WTC11 (cell line): Measurements from ENCODE around the gene ACO2. TPM values are rescaled to one million over a fixed set of nuclear protein-coding genes. Genes with fewer than 3 reads are reported as not detected.

Experiments
- ATF2 ChIP-seq: sonication (generic); formaldehyde crosslinking; IDR thresholded peaks from 2 replicates; pipeline ENCODE4 v1.8.1; 2022; ENCODE audit warnings: low read depth, missing genetic modification reagents, borderline replicate concordance
- ELF4 ChIP-seq: sonication (generic); formaldehyde crosslinking; IDR thresholded peaks from 2 replicates; pipeline ENCODE4 v1.8.1; 2022; ENCODE audit warnings: low read depth, mild to moderate bottlenecking, moderate library complexity, missing genetic modification reagents
- FOXJ3 ChIP-seq: sonication (generic); formaldehyde crosslinking; IDR thresholded peaks from 2 replicates; pipeline ENCODE4 v1.9.0; 2021; ENCODE audit warnings: missing genetic modification reagents, mild to moderate bottlenecking, borderline replicate concordance
- FOXK1 ChIP-seq: sonication (generic); formaldehyde crosslinking; IDR thresholded peaks from 2 replicates; pipeline ENCODE4 v1.8.0; 2022; ENCODE audit warnings: mild to moderate bottlenecking, moderate library complexity, missing genetic modification reagents
- FOXP1 ChIP-seq: sonication (generic); formaldehyde crosslinking; IDR thresholded peaks from 2 replicates; pipeline ENCODE4 v1.8.0; 2022; ENCODE audit warnings: missing genetic modification reagents, mild to moderate bottlenecking, moderate library complexity, borderline replicate concordance
- GRHL2 ChIP-seq: fragments of 250-450 bp; sonication (Bioruptor Pico); IDR thresholded peaks from 2 replicates; pipeline ENCODE4 v1.8.0; 2022; ENCODE audit warnings: mild to moderate bottlenecking, moderate library complexity; ENCODE audit not compliant: insufficient replicate concordance, severe bottlenecking
- KAT7 ChIP-seq: sonication (generic); formaldehyde crosslinking; IDR thresholded peaks from 2 replicates; pipeline ENCODE4 v1.8.1; 2023; ENCODE audit warnings: missing genetic modification reagents, mild to moderate bottlenecking, borderline replicate concordance
- MYBL2 ChIP-seq: sonication (generic); formaldehyde crosslinking; IDR thresholded peaks from 2 replicates; pipeline ENCODE4 v1.8.1; 2023; ENCODE audit warnings: mild to moderate bottlenecking, moderate library complexity, missing genetic modification reagents
- NFATC4 ChIP-seq: fragments of 250-450 bp; sonication (Bioruptor Pico); IDR thresholded peaks from 2 replicates; pipeline ENCODE4 v1.9.0; 2021; ENCODE audit warnings: mild to moderate bottlenecking
- NR3C1 ChIP-seq: sonication (generic); formaldehyde crosslinking; conservative IDR thresholded peaks from 2 replicates; pipeline ENCODE4 v1.8.1; 2023; ENCODE audit warnings: low read depth, mild to moderate bottlenecking, missing genetic modification reagents
- PRDM15 ChIP-seq: sonication (generic); formaldehyde crosslinking; IDR thresholded peaks from 2 replicates; pipeline ENCODE4 v1.8.0; 2022; ENCODE audit warnings: missing genetic modification reagents
- PREB ChIP-seq: sonication (generic); formaldehyde crosslinking; IDR thresholded peaks from 2 replicates; pipeline ENCODE4 v1.8.1; 2022; ENCODE audit warnings: mild to moderate bottlenecking, missing genetic modification reagents, moderate library complexity, borderline replicate concordance
- PRRX2 ChIP-seq: fragments of 250-450 bp; sonication (Bioruptor Pico); IDR thresholded peaks from 2 replicates; pipeline ENCODE4 v1.8.0; 2021; ENCODE audit warnings: mild to moderate bottlenecking
- RELA ChIP-seq: sonication (generic); formaldehyde crosslinking; IDR thresholded peaks from 2 replicates; pipeline ENCODE4 v1.8.1; 2022; ENCODE audit warnings: missing genetic modification reagents, mild to moderate bottlenecking, borderline replicate concordance
- RORB ChIP-seq: fragments of 250-450 bp; sonication (Bioruptor Pico); IDR thresholded peaks from 2 replicates; pipeline ENCODE4 v1.9.0; 2021; ENCODE audit warnings: mild to moderate bottlenecking
- SMAD4 ChIP-seq: sonication (generic); formaldehyde crosslinking; IDR thresholded peaks from 2 replicates; pipeline ENCODE4 v1.8.0; 2022; ENCODE audit warnings: mild to moderate bottlenecking, missing genetic modification reagents
- SP1 ChIP-seq: sonication (generic); formaldehyde crosslinking; conservative IDR thresholded peaks from 2 replicates; pipeline ENCODE4 v1.8.1; 2022; ENCODE audit warnings: missing genetic modification reagents
- TCF7 ChIP-seq: sonication (generic); formaldehyde crosslinking; IDR thresholded peaks from 2 replicates; pipeline ENCODE4 v1.8.0; 2022; ENCODE audit warnings: mild to moderate bottlenecking, low read depth, missing genetic modification reagents, moderate library complexity
- ZNF138 ChIP-seq: sonication (generic); formaldehyde crosslinking; conservative IDR thresholded peaks from 2 replicates; pipeline ENCODE4 v1.8.1; 2022; ENCODE audit warnings: mild to moderate bottlenecking, moderate library complexity, missing genetic modification reagents
- ZNF219 ChIP-seq: sonication (generic); formaldehyde crosslinking; IDR thresholded peaks from 2 replicates; pipeline ENCODE4 v1.8.0; 2023; ENCODE audit warnings: missing genetic modification reagents, mild to moderate bottlenecking, borderline replicate concordance
- ZNF317 ChIP-seq: sonication (generic); formaldehyde crosslinking; IDR thresholded peaks from 2 replicates; pipeline ENCODE4 v1.8.1; 2023; ENCODE audit warnings: low read depth, mild to moderate bottlenecking, moderate library complexity, missing genetic modification reagents, borderline replicate concordance
- total RNA-seq: library from RNA; stranded (reverse); gene quantifications from 3 replicates; pipeline ENCODE4 v1.2.3, GENCODE V29; 2021
- TF ChIP-seq, protein P1 (sequence below): sonication (generic); formaldehyde crosslinking; IDR thresholded peaks from 2 replicates; pipeline ENCODE4 v1.8.1; 2023; ENCODE audit warnings: mild to moderate bottlenecking, moderate library complexity, missing genetic modification reagents
- TF ChIP-seq, protein P2 (sequence below): sonication (generic); formaldehyde crosslinking; conservative IDR thresholded peaks from 2 replicates; pipeline ENCODE4 v1.8.1; 2023; ENCODE audit warnings: mild to moderate bottlenecking, low read depth, missing genetic modification reagents, moderate library complexity
- TF ChIP-seq, protein P3 (sequence below): sonication (generic); formaldehyde crosslinking; IDR thresholded peaks from 2 replicates; pipeline ENCODE4 v1.8.1; 2023; ENCODE audit warnings: mild to moderate bottlenecking, missing genetic modification reagents, moderate library complexity
- TF ChIP-seq, protein P4 (sequence below): fragments of 250-450 bp; sonication (Bioruptor Pico); IDR thresholded peaks from 2 replicates; pipeline ENCODE4 v1.9.0; 2021; ENCODE audit warnings: moderate library complexity, mild to moderate bottlenecking, inconsistent platforms, borderline replicate concordance

The ACO2 gene
- total RNA-seq, 1 experiment from 2014 or later, result 104 TPM

DNA sequence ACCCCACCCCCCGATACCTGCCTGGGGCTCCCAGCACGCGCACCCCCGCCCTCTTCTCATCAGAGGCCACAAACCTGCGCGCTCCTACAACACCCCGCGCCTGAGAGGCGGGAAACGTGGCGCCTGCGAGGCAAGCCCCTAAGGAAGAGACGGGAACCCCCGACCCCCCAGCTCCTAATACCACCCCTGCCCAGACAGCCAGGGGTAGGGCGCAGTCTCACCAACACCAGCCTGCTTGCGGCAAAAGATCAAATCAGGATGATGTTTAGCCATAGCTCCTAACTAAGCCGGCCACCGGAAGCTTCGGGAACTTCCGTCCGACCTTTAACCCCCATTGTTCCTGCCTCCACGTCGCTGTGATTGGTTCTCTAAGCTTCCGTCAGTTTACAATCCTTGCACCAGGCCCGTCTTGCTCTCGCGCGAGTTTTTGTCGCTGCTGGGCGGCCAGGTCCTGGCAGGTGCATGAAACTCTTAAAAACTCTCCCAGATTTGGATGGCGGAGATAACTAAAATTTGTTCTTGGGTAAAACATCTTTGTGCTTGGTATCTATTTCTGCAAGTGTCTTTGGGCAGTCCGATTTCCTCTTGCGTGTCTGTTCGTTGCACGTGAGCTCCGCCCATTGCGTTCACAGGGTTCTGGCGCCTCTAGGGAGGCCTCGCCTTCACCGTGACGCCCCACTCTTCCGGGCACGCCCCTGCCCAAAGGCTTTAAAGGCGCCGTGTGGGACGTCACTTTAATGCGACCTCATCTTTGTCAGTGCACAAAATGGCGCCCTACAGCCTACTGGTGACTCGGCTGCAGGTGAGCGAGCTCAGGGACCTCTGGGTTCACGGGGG lies at the start of gene ACO2, which contains the start of gene PHF5A (continued):
- TF ChIP-seq, protein P1, sequence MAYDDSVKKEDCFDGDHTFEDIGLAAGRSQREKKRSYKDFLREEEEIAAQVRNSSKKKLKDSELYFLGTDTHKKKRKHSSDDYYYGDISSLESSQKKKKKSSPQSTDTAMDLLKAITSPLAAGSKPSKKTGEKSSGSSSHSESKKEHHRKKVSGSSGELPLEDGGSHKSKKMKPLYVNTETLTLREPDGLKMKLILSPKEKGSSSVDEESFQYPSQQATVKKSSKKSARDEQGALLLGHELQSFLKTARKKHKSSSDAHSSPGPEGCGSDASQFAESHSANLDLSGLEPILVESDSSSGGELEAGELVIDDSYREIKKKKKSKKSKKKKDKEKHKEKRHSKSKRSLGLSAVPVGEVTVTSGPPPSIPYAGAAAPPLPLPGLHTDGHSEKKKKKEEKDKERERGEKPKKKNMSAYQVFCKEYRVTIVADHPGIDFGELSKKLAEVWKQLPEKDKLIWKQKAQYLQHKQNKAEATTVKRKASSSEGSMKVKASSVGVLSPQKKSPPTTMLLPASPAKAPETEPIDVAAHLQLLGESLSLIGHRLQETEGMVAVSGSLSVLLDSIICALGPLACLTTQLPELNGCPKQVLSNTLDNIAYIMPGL, result no peak
- TF ChIP-seq PREB (CRISPR knock-in tag), result no peak
- TF ChIP-seq, protein P2, sequence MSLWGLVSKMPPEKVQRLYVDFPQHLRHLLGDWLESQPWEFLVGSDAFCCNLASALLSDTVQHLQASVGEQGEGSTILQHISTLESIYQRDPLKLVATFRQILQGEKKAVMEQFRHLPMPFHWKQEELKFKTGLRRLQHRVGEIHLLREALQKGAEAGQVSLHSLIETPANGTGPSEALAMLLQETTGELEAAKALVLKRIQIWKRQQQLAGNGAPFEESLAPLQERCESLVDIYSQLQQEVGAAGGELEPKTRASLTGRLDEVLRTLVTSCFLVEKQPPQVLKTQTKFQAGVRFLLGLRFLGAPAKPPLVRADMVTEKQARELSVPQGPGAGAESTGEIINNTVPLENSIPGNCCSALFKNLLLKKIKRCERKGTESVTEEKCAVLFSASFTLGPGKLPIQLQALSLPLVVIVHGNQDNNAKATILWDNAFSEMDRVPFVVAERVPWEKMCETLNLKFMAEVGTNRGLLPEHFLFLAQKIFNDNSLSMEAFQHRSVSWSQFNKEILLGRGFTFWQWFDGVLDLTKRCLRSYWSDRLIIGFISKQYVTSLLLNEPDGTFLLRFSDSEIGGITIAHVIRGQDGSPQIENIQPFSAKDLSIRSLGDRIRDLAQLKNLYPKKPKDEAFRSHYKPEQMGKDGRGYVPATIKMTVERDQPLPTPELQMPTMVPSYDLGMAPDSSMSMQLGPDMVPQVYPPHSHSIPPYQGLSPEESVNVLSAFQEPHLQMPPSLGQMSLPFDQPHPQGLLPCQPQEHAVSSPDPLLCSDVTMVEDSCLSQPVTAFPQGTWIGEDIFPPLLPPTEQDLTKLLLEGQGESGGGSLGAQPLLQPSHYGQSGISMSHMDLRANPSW (CRISPR knock-in tag), result no peak
- no peak for TF ChIP-seq TCF7 (CRISPR knock-in tag)
- TF ChIP-seq FOXP1 (CRISPR knock-in tag), result no peak
- TF ChIP-seq RELA, result no peak
- TF ChIP-seq, protein P3, sequence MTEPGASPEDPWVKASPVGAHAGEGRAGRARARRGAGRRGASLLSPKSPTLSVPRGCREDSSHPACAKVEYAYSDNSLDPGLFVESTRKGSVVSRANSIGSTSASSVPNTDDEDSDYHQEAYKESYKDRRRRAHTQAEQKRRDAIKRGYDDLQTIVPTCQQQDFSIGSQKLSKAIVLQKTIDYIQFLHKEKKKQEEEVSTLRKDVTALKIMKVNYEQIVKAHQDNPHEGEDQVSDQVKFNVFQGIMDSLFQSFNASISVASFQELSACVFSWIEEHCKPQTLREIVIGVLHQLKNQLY, result no peak
- TF ChIP-seq ZNF138 (CRISPR knock-in tag), result no peak
- peak; percentile 77 for TF ChIP-seq FOXK1 (CRISPR knock-in tag)
- TF ChIP-seq NR3C1 (CRISPR knock-in tag), result no peak
- TF ChIP-seq RORB, result no peak
- TF ChIP-seq, protein P4, sequence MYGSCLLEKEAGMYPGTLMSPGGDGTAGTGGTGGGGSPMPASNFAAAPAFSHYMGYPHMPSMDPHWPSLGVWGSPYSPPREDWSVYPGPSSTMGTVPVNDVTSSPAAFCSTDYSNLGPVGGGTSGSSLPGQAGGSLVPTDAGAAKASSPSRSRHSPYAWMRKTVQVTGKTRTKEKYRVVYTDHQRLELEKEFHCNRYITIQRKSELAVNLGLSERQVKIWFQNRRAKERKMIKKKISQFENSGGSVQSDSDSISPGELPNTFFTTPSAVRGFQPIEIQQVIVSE, result no peak
- no peak for TF ChIP-seq ELF4 (CRISPR knock-in tag)
- TF ChIP-seq GRHL2 (CRISPR knock-in tag), result no peak
- no peak for TF ChIP-seq ATF2 (CRISPR knock-in tag)
- no peak for TF ChIP-seq PRDM15 (CRISPR knock-in tag)
- no peak for TF ChIP-seq ZNF219 (CRISPR knock-in tag)
- TF ChIP-seq KAT7, result no peak
- TF ChIP-seq ZNF317 (CRISPR knock-in tag), result no peak
- TF ChIP-seq SMAD4 (CRISPR knock-in tag), result no peak
- peak; percentile 98 for TF ChIP-seq SP1 (CRISPR knock-in tag)
- TF ChIP-seq MYBL2 (CRISPR knock-in tag), result peak; percentile 61; the same call in 1 of the 2 replicates
- no peak for TF ChIP-seq PRRX2
- no peak for TF ChIP-seq NFATC4 (CRISPR knock-in tag)
- no peak for TF ChIP-seq FOXJ3 (CRISPR knock-in tag)
